Amniotic epithelial cell (primary cell): ENCODE data around the gene HOXA5.

Experiments
- DNase-seq: peaks from one replicate; pipeline ENCODE4 v3.0.0-alpha.2; 2010; ENCODE audit warnings: low read depth

Gene HOXA5

DNA sequence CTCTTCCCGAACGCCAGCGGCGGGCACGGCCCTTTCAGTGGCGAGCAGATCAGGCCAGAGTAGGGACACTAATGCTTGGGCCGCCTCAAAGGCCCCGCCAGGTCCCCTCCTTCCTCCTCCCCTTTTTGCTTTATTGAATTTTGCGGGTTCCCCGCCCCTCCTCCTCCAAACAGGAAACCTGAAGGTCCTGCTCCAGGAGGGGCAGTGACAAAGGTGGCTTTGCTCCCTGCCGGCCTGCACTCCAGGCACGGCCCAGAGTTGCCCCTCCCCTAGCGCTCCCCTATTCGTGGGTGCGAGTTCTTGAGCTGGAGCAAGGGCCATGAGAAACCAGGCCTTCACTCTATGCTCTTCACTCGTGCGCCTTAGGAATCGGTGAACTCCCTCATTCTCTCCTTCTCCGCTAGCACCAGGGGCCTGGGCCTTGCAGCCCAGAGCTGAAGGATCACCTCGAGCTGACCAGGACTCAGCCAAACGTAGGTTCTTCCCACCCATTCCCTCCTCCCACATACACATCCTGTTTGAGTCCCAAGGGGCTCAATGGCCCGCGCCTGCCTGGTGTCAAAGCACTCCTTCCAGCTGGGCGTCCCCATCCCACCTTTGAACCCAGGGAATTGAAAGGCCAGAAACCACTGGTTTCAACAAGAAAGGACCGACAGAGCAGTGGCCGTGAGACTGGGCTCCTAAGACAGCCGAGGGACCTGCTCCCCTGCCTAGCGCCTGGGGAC, 4.7 kb upstream of the HOXA5 start:
- DNase-seq, result no peak

DNA sequence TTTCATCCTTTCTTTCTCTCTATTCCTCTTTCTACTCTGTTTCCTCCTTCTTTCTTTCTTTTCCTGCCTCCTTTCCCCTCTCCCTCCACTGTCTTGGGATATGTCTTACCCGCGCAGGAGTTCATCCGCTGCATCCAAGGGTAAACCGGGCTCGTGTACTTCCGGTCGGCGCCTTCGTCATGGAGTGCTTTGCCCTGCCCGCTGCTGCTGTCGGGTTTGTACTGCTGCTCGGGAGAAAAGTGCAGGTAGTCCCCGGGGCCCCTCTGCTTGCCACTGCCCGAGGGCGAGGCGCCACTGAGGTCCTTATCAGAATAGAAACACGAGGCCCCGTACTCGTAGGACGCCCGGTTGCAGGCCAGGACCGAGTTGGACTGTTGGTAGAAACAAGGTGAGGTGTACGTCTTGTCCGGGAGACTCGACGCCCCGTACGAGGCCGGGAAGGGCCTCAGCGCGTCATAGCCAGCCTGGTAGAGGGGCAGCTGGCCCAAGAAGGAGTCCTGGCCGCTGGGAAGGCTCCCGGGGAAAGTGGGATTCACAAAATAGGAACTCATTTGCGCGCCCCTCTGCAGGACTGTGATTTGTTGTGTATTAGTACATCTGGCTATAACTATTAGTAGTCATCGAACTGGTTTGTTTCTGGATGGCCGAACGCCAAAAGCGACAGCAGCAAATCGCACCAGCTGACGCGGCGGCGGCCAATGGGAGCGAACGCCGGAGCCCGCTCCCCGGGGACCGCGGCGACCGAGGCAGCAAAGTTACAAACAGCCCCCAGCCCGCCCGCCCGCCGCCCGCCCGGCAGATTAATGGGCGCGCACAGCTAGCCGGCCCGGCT, 3.9 kb upstream of the HOXA5 start, which contains the start of gene HOXA6:
HOXA6 (minus strand) TSS at position 576 of the 832 bp plus-strand sequence; CDS start at position 551, 25 bp downstream.
- DNase-seq, result no peak

DNA sequence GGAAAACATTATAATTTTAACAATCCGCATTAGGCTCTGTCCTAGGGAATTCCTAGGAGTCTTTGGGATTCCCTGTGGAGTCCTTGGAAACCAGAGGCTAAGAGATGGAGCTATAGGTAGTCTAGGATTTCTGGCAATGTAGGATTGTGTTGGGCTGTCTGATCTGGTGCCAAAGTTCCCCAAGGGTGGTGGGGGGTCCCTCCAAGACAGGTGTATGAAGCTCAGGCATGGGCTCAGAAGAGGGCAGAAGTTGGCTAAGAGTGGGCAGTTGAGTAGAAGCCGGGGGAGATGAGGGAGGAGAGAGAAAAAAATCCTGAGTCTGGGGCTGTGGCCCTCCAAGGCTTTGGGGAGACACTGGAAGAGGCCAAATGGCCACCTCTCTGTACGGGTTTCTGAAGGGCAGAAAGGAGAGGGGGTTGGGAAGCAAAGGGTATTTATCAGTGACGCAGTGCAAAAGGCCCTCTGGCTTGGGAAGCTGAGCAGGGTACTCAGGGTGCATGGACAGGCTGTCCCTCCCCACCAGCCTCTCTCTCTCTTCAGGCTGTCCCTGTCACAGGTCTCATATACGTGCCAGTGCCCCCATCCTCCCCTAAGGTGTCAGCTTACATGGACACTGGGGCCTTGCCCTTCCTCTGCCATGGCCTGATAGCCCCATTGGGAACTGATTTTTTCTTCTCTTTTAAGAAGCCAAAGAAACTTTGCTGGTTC, 3.2 kb upstream of the HOXA5 start:
- DNase-seq, result no peak

DNA sequence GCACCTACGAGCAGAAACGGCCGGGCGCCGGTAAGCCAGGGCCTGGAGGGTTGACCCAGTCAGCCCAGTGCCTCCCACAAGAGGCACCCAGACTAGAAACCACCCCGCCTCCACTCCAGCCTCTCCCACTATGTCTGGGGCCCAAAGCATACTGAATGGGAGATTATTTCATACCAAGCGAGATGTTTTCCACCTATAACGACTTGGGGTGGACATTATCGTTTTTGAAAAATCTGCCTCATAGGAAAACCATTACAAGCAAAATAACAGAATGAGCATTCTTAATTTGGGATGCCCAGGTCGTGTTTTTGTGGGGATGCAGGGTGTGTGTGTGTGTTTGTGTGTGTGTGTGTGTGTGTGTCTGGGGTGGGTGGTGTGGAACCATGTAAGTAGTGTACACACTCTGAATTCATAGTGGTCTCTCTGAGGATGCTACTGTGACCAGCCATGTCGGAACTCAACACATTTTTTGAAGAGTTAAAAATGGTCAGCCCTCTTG, 2.5 kb upstream of the HOXA5 start:
- DNase-seq, result no peak

- DNase-seq, result no peak
Measured at GRCh38 chr7:27145165-27145913, 1.9 kb upstream of the HOXA5 start.

DNA sequence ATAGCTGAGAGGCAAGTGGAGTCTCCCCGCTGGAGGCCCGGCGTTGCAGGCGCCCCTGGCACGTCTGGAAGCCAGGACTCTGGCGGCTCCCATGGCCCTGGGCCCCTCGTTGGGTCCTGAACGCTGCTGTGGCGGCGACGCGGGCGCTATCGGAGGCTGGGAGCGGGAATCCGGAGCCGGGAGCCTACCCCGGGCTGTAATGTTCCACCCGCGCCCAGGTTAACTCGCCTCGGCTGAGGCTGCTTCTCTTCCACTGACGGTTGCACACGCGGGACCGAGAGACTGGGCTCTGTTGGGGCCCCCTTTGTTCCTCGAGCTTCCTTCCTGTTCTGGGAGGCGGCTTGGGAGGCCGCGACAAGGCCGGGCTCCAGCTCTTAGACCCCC, 1.3 kb upstream of the HOXA5 start:
- no peak for DNase-seq

DNA sequence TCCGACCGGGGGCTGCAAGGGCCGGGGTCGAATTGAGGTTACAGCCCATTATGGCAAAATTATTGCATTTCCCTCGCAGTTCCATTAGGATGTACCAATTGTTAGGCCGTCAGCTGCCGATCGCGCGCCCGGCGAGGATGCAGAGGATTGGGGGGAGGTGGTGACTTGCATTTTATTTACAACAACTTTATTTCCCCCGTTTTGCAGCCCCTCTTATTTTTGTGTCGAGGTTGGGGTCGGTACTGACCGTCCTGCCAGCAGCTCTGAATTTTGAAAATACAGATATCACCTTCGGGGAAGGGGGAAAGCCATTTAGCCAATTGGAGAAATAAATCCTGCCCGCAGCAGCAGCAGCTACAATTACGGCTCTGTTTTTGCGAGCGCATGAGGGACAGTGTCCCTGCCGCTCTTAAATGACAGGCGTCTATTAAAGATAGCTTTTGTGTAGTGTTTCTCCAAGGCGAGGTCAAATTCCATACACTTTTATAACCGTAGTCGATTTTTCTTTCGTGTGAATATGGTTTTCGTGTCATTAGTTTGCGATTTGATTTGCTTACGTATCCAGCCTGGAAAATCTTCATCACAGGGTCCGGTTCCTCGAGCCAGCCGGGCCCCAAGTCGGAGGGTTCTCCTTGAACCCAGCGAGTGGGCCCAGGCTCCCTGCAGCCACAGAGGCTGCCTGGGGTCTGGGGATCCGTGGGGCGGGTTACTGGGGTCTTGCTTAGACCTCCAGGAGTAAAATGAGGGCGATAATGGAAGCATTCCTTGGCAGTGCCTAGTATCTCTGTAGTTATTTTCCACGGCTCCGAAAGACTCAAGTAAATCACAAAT, 684 bp upstream of the HOXA5 start:
- DNase-seq, result no peak

- DNase-seq, result no peak
Measured at GRCh38 chr7:27142580-27143022, 880 bp downstream of the HOXA5 start.

- no peak for DNase-seq
Measured at GRCh38 chr7:27141923-27142579, 1.4 kb downstream of the HOXA5 start.

- DNase-seq, result no peak
Measured at GRCh38 chr7:27141137-27141922, 2.2 kb downstream of the HOXA5 start.

GRCh38 chr7:27140126-27140857, 3.2 kb downstream of the HOXA5 start:
- no peak for DNase-seq

DNA sequence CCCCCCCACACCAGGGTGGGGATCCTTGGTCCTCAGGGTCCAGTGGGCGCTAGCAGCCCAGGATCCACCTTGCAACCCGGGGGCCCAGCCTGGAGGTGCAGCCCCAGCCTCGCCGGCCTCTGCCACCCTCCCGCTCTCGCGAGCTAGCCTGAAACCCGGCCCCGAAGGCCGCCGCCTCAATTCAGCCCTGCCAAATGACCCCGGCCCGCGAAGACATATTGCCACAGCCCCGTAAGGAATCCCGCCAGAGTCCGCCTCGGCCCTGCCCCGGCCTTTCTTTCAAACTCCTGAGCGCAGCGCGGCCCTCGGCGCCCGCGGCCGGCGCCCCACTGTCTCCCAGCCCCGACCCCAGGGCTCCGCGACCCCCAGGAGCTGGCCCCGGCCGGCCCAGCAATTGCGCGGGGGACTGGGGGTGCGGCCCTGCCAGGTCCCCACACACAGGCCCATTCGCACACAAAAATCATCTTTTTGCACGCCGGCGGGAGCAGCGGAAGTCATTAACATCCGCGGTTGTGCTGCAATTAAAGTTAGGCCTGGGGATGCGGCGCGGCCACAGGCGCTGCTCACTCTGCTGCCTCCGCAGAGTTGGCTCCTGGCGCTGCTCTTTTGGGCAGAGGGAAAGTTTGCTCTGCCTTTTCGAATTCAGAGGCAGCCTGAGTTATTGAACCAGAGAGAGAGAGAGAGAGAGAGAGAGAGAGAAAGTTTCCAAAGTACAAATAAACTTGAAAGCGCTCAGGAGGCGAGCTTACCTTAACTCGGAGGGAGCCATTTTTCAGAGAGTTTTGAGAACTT, 4.0 kb downstream of the HOXA5 start:
- no peak for DNase-seq

- no peak for DNase-seq
Measured at GRCh38 chr7:27138985-27139333, 4.5 kb downstream of the HOXA5 start.

GRCh38 chr7:27138472-27138871, 5.0 kb downstream of the HOXA5 start:
- DNase-seq, result no peak

- no peak for DNase-seq
Measured at GRCh38 chr7:27137640-27138315, 5.7 kb downstream of the HOXA5 start.

DNA sequence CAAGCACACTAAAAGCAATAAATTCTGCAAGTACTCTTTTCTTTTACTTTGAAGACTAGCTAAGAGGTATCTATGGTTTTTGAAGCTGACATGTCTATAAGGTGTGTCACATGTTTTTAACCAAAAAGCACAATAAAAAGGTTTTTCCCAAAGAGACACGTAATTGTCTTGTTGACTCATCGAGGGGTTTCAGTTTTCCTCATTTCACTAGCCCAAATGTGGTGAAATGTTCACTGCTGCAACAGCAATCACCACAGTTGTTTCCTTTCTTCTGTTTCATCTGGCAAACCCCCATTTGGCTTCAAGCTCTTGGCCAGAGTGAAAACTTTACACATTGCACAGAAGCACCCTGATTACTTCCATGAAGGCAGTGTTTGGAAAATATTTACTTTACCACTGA, 9.1 kb downstream of the HOXA5 start:
- DNase-seq, result peak; percentile 92

DNA sequence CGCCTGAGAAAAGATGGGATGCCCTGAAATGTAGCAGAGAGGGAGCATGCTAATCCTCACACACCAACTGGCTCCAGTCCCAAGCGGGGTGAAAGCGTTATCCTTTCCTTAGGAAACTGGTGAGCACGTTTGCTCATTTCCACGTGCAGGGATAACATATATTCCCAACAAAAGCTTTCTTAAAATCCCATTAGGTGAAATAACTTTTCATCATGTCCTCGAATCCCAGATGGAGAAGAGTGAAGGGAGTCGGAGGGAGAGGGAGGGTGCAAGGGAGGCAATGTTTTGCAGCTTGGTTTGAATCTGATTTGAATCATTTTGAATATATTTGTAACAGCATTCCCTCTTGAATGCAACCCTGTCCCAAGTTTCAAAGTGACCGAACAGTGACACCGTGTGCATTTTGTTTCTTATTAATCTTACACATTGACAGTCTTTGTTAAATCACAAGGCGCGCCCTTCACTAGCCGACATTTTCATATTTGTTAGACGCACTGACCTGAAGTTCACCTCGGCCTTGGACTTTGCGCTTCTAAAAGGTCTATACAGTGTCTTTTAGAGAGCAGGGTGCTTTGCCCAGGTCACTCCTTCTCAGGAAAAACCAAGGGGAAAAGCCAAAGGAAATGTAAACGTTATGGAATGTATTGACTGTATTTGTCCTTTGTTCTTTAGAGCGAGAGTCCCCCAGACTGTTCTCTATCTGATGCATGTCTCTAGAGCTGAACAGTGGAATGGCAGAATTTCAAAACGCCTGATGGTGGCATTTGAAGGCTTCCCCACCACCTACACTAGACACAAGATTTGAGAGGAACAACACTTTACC, 9.9 kb downstream of the HOXA5 start:
- no peak for DNase-seq
